ENCODE results near the gene RALGPS2. TPM values are rescaled to one million over a fixed set of nuclear protein-coding genes. Genes with fewer than 3 reads are reported as not detected.

RALGPS2 gene
- total and polyA plus RNA-seq, 9 of the 15 experiments (the other 6 are each of a cell fraction or from before 2014, with no cell fraction given) = 0.28 to 6.5 (median 2.6) TPM

DNA sequence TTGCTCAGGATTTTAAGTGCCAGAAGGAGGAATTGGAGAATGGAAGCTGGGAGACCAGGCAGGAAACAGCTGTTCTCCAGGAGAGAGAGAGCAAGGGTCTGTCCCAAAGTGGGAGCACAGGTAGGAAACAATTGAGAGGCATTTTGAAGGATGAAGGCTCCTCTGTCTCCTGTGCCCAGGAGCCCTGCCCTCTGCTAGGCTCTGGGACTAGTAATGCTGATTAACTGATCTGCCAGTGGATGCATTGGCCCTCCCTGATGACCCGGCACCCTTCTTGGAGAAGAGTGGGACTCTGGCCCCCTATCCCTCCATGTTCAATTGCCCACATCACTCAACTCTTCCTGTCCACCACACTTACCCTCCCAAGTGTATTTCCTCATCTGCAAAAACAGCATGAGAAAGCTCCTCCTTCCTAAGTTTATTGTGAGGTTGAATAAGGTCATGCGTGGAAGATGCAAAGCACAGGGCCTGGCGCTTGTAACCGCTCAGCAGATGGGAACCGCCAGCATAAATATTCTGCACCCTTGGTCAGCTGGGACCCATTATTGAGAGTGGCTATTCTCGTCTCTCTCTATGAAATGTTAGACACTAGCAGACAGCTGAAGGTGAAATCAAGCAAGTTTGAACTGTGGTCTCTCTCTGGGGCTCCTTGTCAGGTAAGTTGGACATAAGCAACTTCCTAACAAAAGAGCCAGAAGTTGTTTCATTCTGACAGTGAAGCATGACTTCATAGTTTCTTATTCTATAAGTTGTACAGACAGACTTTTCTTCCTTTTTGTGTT is 208.9 kb downstream of the RALGPS2 start (continued):
- TF ChIP-seq TEAD4 (IDR thresholded peaks at IDR 0.05; ENCODE audit: low read length) (no peak), TEAD4 (CRISPR knock-in tag; IDR thresholded peaks at IDR 0.05; ENCODE audit: borderline replicate concordance) (no peak), KDM5B (IDR thresholded peaks at IDR 0.05; ENCODE audit: insufficient replicate concordance, low read depth, low read length) (no peak), CCNT2 (IDR thresholded peaks at IDR 0.05; ENCODE audit: borderline replicate concordance, extremely low read depth, insufficient read length, low read depth, low read length) (no peak), BCOR (IDR thresholded peaks at IDR 0.05) (no peak)
- TF ChIP-seq, protein P1, sequence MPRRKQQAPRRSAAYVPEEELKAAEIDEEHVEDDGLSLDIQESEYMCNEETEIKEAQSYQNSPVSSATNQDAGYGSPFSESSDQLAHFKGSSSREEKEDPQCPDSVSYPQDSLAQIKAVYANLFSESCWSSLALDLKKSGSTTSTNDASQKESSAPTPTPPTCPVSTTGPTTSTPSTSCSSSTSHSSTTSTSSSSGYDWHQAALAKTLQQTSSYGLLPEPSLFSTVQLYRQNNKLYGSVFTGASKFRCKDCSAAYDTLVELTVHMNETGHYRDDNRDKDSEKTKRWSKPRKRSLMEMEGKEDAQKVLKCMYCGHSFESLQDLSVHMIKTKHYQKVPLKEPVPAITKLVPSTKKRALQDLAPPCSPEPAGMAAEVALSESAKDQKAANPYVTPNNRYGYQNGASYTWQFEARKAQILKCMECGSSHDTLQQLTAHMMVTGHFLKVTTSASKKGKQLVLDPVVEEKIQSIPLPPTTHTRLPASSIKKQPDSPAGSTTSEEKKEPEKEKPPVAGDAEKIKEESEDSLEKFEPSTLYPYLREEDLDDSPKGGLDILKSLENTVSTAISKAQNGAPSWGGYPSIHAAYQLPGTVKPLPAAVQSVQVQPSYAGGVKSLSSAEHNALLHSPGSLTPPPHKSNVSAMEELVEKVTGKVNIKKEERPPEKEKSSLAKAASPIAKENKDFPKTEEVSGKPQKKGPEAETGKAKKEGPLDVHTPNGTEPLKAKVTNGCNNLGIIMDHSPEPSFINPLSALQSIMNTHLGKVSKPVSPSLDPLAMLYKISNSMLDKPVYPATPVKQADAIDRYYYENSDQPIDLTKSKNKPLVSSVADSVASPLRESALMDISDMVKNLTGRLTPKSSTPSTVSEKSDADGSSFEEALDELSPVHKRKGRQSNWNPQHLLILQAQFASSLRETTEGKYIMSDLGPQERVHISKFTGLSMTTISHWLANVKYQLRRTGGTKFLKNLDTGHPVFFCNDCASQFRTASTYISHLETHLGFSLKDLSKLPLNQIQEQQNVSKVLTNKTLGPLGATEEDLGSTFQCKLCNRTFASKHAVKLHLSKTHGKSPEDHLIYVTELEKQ (CRISPR knock-in tag; IDR thresholded peaks at IDR 0.05) = no peak

DNA sequence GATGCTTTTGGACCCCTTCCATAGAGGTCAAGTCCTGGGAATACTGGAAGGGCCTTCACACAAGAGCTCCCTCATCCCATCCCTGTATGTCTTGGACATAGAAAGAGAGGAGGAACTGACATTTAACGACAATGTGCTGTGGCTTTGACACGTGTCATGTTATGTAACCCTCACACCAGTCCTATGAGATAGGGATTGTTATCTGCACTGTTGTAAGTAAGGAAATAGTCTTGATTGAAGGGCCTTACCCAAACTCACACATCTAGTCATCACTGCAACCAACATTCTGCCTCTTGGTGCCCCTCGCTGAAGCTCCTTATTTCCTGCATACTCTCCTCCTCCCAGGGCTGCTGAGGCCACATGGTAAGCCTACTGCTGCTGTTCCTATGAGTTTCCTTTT is 209.5 kb downstream of the RALGPS2 start:
- no peak overlapping the region for H3K4me2 ChIP-seq (ENCODE audit: insufficient read depth, low read length)
- 0 out of 2 replicates have a peak, but pooled peaks have one; percentile 65 for TF ChIP-seq DIDO1 (tag; IDR thresholded peaks at IDR 0.05; ENCODE audit: low read depth)
- TF ChIP-seq, protein P2, sequence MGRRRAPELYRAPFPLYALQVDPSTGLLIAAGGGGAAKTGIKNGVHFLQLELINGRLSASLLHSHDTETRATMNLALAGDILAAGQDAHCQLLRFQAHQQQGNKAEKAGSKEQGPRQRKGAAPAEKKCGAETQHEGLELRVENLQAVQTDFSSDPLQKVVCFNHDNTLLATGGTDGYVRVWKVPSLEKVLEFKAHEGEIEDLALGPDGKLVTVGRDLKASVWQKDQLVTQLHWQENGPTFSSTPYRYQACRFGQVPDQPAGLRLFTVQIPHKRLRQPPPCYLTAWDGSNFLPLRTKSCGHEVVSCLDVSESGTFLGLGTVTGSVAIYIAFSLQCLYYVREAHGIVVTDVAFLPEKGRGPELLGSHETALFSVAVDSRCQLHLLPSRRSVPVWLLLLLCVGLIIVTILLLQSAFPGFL (CRISPR knock-in tag; IDR thresholded peaks at IDR 0.05) = no peak
- TF ChIP-seq CEBPB (tag; IDR thresholded peaks at IDR 0.05) = peak; percentile 62
- TF ChIP-seq L3MBTL2 (IDR thresholded peaks at IDR 0.05) = peak; percentile 37; the same call in 1 of the 2 replicates
- TF ChIP-seq, protein P3, sequence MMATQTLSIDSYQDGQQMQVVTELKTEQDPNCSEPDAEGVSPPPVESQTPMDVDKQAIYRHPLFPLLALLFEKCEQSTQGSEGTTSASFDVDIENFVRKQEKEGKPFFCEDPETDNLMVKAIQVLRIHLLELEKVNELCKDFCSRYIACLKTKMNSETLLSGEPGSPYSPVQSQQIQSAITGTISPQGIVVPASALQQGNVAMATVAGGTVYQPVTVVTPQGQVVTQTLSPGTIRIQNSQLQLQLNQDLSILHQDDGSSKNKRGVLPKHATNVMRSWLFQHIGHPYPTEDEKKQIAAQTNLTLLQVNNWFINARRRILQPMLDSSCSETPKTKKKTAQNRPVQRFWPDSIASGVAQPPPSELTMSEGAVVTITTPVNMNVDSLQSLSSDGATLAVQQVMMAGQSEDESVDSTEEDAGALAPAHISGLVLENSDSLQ (IDR thresholded peaks at IDR 0.05) = peak; percentile 22; the same call in 1 of the 2 replicates
- TF ChIP-seq JUND (IDR thresholded peaks at IDR 0.05; ENCODE audit: borderline replicate concordance, low read depth, low read length) = no peak
- TF ChIP-seq JUND (tag; IDR thresholded peaks at IDR 0.05; ENCODE audit: borderline replicate concordance, low read depth, low read length) = peak; percentile 26; the same call in 1 of the 3 replicates
- no peak for TF ChIP-seq U2AF2 (optimal IDR thresholded peaks at IDR 0.05; ENCODE audit: low read depth, low read length)

More for the DNA sequence above, 209.5 kb downstream of the RALGPS2 start:
- no peak overlapping the region for H3K27ac ChIP-seq (ENCODE audit: extremely low read depth, low read depth, low read length)
- H2AFZ ChIP-seq (ENCODE audit: low read depth, low read length) = no peak overlapping the region
- in situ Hi-C loops (cut with MboI) = no loop called here
- H3K4me1 ChIP-seq (replicated peaks in 1 of 2; ENCODE audit: control insufficient read depth in 2 of 2, insufficient read depth in 2 of 2, low read length in 2 of 2) = no peaks in the 10 kb centered on the region
- no peaks in the 10 kb centered on the region for H3K79me2 ChIP-seq (ENCODE audit: control insufficient read depth, insufficient read depth, low read length)
- no peaks in the 10 kb centered on the region for H3K9me3 ChIP-seq (replicated peaks; ENCODE audit: control insufficient read depth, insufficient read depth, low read depth, low read length)
- ATAC-seq = no peak
- POLR2A ChIA-PET = interaction anchor here (1.3 kb wide), 1 partner anchor 19 kb away, joined by 4 read pairs; no protein-coding TSS in a partner anchor
- intact Hi-C loops (cut with micrococcal nuclease) = no loop called here
- peaks cover 23 to 32% of the 10 kb centered on the region in 2 experiments; a peak in 4 of 5 replicates for H3K27me3 ChIP-seq (ENCODE audit: control insufficient read depth in 2 of 2, insufficient read depth in 2 of 2, low read length in 2 of 2)
- no peak overlapping the region for H3K4me3 ChIP-seq
- H3K36me3 ChIP-seq (ENCODE audit: control insufficient read depth, insufficient read depth, low read length) = no peaks in the 10 kb centered on the region
- H3K9ac ChIP-seq (ENCODE audit: insufficient read depth in 1 of 2, low read depth in 2 of 2, low read length in 2 of 2) = no peak overlapping the region
- H4K20me1 ChIP-seq (replicated peaks; ENCODE audit: control insufficient read depth, insufficient read depth, low read length) = no peaks in the 10 kb centered on the region
- no peaks in the 10 kb centered on the region for H3K9me1 ChIP-seq (ENCODE audit: control insufficient read depth, insufficient read depth, low read length)
- FAIRE-seq = no peak
- DNase-seq (ENCODE audit: extremely low read depth in 1 of 4, low spot score in 3 of 4) = no peak
- WGBS (ENCODE audit: insufficient coverage, low coverage, missing lambda C conversion rate) = 0% methylated on average over 3 of the region's 3 CpGs
- CTCF ChIA-PET (ENCODE audit: low intra/inter-chr PET ratio) = no interaction called here
- BruUV-seq (replicated peaks) = no TSS peak
